WI38 (cell line): Measurements from ENCODE around the gene AGAP1.
"Not testable (repeated sequence)": the region's sequence is repeated elsewhere in the genome, so short reads cannot be mapped to it uniquely, and the experiment has no call there.

Source experiments
- H3K4me3 ChIP-seq: 2 replicates; pipeline ENCODE4 v1.5.1; 2011; ENCODE audit warnings: low read depth, mild to moderate bottlenecking, control low read depth, low read length
- CTCF ChIP-seq: IDR thresholded peaks from 2 replicates; pipeline ENCODE4 v1.5.1; 2012; ENCODE audit warnings: low read depth, mild to moderate bottlenecking, control low read depth, low read length

Gene AGAP1

GRCh38 chr2:236057375-236057774 lies 563.5 kb downstream of the AGAP1 start:
- no peak overlapping the region for H3K4me3 ChIP-seq
- no peak for TF ChIP-seq CTCF

- no peak overlapping the region for H3K4me3 ChIP-seq
- no peak for TF ChIP-seq CTCF
Observed at GRCh38 chr2:236061497-236061896, 567.7 kb downstream of the AGAP1 start.

- TF ChIP-seq CTCF = no peak
- H3K4me3 ChIP-seq = no peak overlapping the region
Observed at GRCh38 chr2:236061899-236062298, 568.1 kb downstream of the AGAP1 start.

- not testable (repeated sequence) for H3K4me3 ChIP-seq
Observed at GRCh38 chr2:236062806-236063205, 569.0 kb downstream of the AGAP1 start.

GRCh38 chr2:236063994-236064393 lies 570.2 kb downstream of the AGAP1 start:
- no peak overlapping the region for H3K4me3 ChIP-seq
- TF ChIP-seq CTCF = no peak

GRCh38 chr2:236065314-236066160 lies 571.7 kb downstream of the AGAP1 start:
- H3K4me3 ChIP-seq = no peak overlapping the region
- no peak for TF ChIP-seq CTCF

GRCh38 chr2:236070236-236070635 lies 576.4 kb downstream of the AGAP1 start:
- no peak overlapping the region for H3K4me3 ChIP-seq
- no peak for TF ChIP-seq CTCF

- no peak for TF ChIP-seq CTCF
Observed at GRCh38 chr2:236073246-236073645, 579.4 kb downstream of the AGAP1 start.

More at GRCh38 chr2:236073246-236073645, 579.4 kb downstream of the AGAP1 start:
- H3K4me3 ChIP-seq = no peak overlapping the region
